OCI-LY7 (cell line): ENCODE measurements around the gene EPB41. TPM values are rescaled to one million over a fixed set of nuclear protein-coding genes. Genes with fewer than 3 reads are reported as not detected.

Experiments used
- BruUV-seq: library from RNA; stranded (reverse); fragments of 400-500 nt; replicated peaks from 2 replicates; lab custom pipeline; 2021; lab: Mats Ljungman, UMichigan
- CTCF ChIA-PET: fragments of 300-600 bp; sonication (Branson Sonifier 250); formaldehyde crosslinking; loops from one replicate; lab custom pipeline; 2022; ENCODE audit warnings: antibody characterized with exemption; ENCODE audit not compliant: unreplicated experiment; lab: Charles Lee
- POLR2A ChIA-PET: fragments of 300-600 bp; sonication (Branson Sonifier 250); formaldehyde crosslinking; loops from one replicate; lab custom pipeline; 2022; ENCODE audit warnings: antibody characterized with exemption; lab: Charles Lee
- DNase-seq: peaks from one replicate; pipeline ENCODE4 v3.0.0-alpha.2; 2015; ENCODE audit warnings: low spot score
- H2AFZ ChIP-seq: fragments of 200-600 bp; sonication (generic), shearing (Covaris generic); 2 replicates; pipeline ENCODE4 v1.6.1; 2014; ENCODE audit warnings: mild to moderate bottlenecking, antibody characterized with exemption, low read length, moderate library complexity
- H3K27ac ChIP-seq: fragments of 200-600 bp; sonication (generic); 2 replicates; pipeline ENCODE4 v1.5.1; 2014; ENCODE audit warnings: mixed run types, low read depth, mild to moderate bottlenecking, moderate library complexity, low read length, inconsistent platforms; ENCODE audit not compliant: poor library complexity, severe bottlenecking
- H3K36me3 ChIP-seq: fragments of 200-600 bp; sonication (generic); 2 replicates; pipeline ENCODE4 v1.6.1; 2014; ENCODE audit warnings: mild to moderate bottlenecking, antibody characterized with exemption, low read length, moderate library complexity, mixed read lengths; ENCODE audit not compliant: insufficient read depth
- H3K4me1 ChIP-seq: fragments of 200-600 bp; sonication (generic); 2 replicates; pipeline ENCODE4 v1.5.1; 2014; ENCODE audit warnings: mild to moderate bottlenecking, low read length; ENCODE audit not compliant: insufficient read depth, poor library complexity, severe bottlenecking
- H3K4me2 ChIP-seq: fragments of 200-600 bp; sonication (generic); 2 replicates; pipeline ENCODE4 v1.6.1; 2014; ENCODE audit warnings: mild to moderate bottlenecking, low read length
- H3K4me3 ChIP-seq: fragments of 200-600 bp; sonication (generic); 2 replicates; pipeline ENCODE4 v1.5.1; 2014; ENCODE audit warnings: mild to moderate bottlenecking, low read depth, low read length; ENCODE audit not compliant: poor library complexity, severe bottlenecking
- H3K79me2 ChIP-seq: fragments of 200-600 bp; sonication (generic); 2 replicates; pipeline ENCODE4 v1.6.1; 2016; ENCODE audit warnings: low read depth, mild to moderate bottlenecking, low read length, moderate library complexity, mixed read lengths; ENCODE audit not compliant: insufficient read depth
- H3K9me2 ChIP-seq: fragments of 200-600 bp; sonication (generic); 2 replicates; pipeline ENCODE4 v1.6.1; 2016; ENCODE audit warnings: mild to moderate bottlenecking, low read length, mixed read lengths; ENCODE audit not compliant: insufficient read depth
- H3K9me3 ChIP-seq: fragments of 200-600 bp; sonication (generic); 2 replicates; pipeline ENCODE4 v1.6.1; 2014; ENCODE audit warnings: mild to moderate bottlenecking, mixed run types, low read length, mixed read lengths
- H4K20me1 ChIP-seq: fragments of 200-600 bp; sonication (generic); 2 replicates; pipeline ENCODE4 v1.6.1; 2014; ENCODE audit warnings: mild to moderate bottlenecking, antibody characterized with exemption, low read length, moderate library complexity, mixed read lengths; ENCODE audit not compliant: insufficient read depth
- CTCF ChIP-seq: fragments of 200-600 bp; sonication (generic); conservative IDR thresholded peaks from 2 replicates; pipeline ENCODE4 v1.5.1; 2014; ENCODE audit warnings: mild to moderate bottlenecking, antibody characterized with exemption, low read length, moderate library complexity, mixed read lengths
- EZH2phosphoT487 ChIP-seq: fragments of 200-600 bp; sonication (generic); IDR thresholded peaks from 2 replicates; pipeline ENCODE4 v1.6.1; 2018; ENCODE audit warnings: low read depth, borderline replicate concordance, mild to moderate bottlenecking, mixed run types, antibody characterized with exemption, low read length, moderate library complexity, mixed read lengths
- intact Hi-C: fragments of 100-400 bp; cut with micrococcal nuclease; formaldehyde crosslinking; loops from one replicate; pipeline ENCODE4 v1.10.0; 2022; ENCODE audit not compliant: unreplicated experiment
- total RNA-seq, 2 experiments: library from RNA; depleted of rRNA in 1 of 2; stranded (reverse); fragments of >200 nt in 1 of 2; shearing (Covaris generic) in 1 of 2; gene quantifications; 2 replicates each; pipeline ENCODE4 v1.2.3, GENCODE V29; 2014 to 2022

EPB41 gene
- total RNA-seq, 2 experiments from 2014 or later: 102 to 103 TPM

- intact Hi-C loops: no loop called here
Measured at GRCh38 chr1:29050166-29050565, 135.8 kb downstream of the EPB41 start.

GRCh38 chr1:29052100-29052499, 137.7 kb downstream of the EPB41 start:
- H3K36me3 ChIP-seq: peaks cover 25% of the 10 kb centered on the region; the same call in 1 of the 2 replicates
- intact Hi-C loops: no loop called here
- no TSS peak for BruUV-seq
- H3K9me2 ChIP-seq: no peaks in the 10 kb centered on the region
- DNase-seq: no peak
- H3K9me3 ChIP-seq: no peaks in the 10 kb centered on the region
- H3K4me3 ChIP-seq: no peak overlapping the region
- H3K79me2 ChIP-seq: no peaks in the 10 kb centered on the region
- H3K4me2 ChIP-seq: no peak overlapping the region
- ChIA-PET POLR2A (no interaction called here), CTCF (no interaction called here)
- no peak for TF ChIP-seq EZH2phosphoT487
- no peaks in the 10 kb centered on the region for H4K20me1 ChIP-seq
- no peak overlapping the region for H2AFZ ChIP-seq
- no peaks in the 10 kb centered on the region for H3K4me1 ChIP-seq
- H3K27ac ChIP-seq: no peak overlapping the region

More at GRCh38 chr1:29050166-29050565, 135.8 kb downstream of the EPB41 start:
- no peak for DNase-seq
- Histone ChIP-seq H3K4me3 (no peak overlapping the region), H3K27ac (no peak overlapping the region), H3K4me2 (no peak overlapping the region), H3K36me3 (peaks cover 23% of the 10 kb centered on the region; the same call in 1 of the 2 replicates), H4K20me1 (no peaks in the 10 kb centered on the region), H3K4me1 (no peaks in the 10 kb centered on the region), H3K79me2 (no peaks in the 10 kb centered on the region), H3K9me3 (no peaks in the 10 kb centered on the region), H2AFZ (no peak overlapping the region), H3K9me2 (no peaks in the 10 kb centered on the region)
- ChIA-PET CTCF (interaction anchor here (0.5 kb wide), 1 partner anchor 165 kb away, joined by 3 read pairs; no protein-coding TSS in a partner anchor), POLR2A (interaction anchor here (0.6 to 0.7 kb wide), 2 partner anchors 93 to 179 kb away, joined by 3 read pairs; no protein-coding TSS in a partner anchor)
- TF ChIP-seq CTCF (no peak), EZH2phosphoT487 (no peak)
- BruUV-seq: no TSS peak

GRCh38 chr1:29052941-29053340, 138.6 kb downstream of the EPB41 start:
- Histone ChIP-seq H3K4me1 (no peaks in the 10 kb centered on the region), H3K9me2 (no peaks in the 10 kb centered on the region), H4K20me1 (no peaks in the 10 kb centered on the region), H3K36me3 (peaks cover 23% of the 10 kb centered on the region; the same call in 1 of the 2 replicates), H3K79me2 (no peaks in the 10 kb centered on the region), H3K4me2 (no peak overlapping the region), H3K27ac (no peak overlapping the region), H2AFZ (no peak overlapping the region), H3K9me3 (no peaks in the 10 kb centered on the region), H3K4me3 (no peak overlapping the region)
- ChIA-PET CTCF (no interaction called here), POLR2A (no interaction called here)
- no TSS peak for BruUV-seq
- TF ChIP-seq CTCF: no peak
- no peak for TF ChIP-seq EZH2phosphoT487
- DNase-seq: no peak
- intact Hi-C loops: no loop called here
